Trophoblast cell (in vitro differentiated cells and primary cell): ENCODE results near the gene VSIG10. TPM values are rescaled to one million over a fixed set of nuclear protein-coding genes. Genes with fewer than 3 reads are reported as not detected.

Experiments
- DNase-seq, 2 donors: peaks; one replicate each; pipeline ENCODE4 v3.0.0-alpha.2; 2016
- H2AFZ ChIP-seq: 2 replicates; pipeline ENCODE4 v1.6.1; 2013; ENCODE audit warnings: low read length, moderate library complexity, mild to moderate bottlenecking; ENCODE audit not compliant: insufficient read depth, poor library complexity
- H2AK5ac ChIP-seq: 2 replicates; pipeline ENCODE4 v1.6.1; 2013; ENCODE audit warnings: mild to moderate bottlenecking, low read length
- H2BK120ac ChIP-seq: 2 replicates; pipeline ENCODE4 v1.6.1; 2013; ENCODE audit warnings: low read length, mild to moderate bottlenecking, moderate library complexity; ENCODE audit not compliant: insufficient read depth, poor library complexity
- H2BK12ac ChIP-seq: 2 replicates; pipeline ENCODE4 v1.6.1; 2013; ENCODE audit warnings: mild to moderate bottlenecking, low read length, moderate library complexity
- H2BK5ac ChIP-seq: 2 replicates; pipeline ENCODE4 v1.6.1; 2013; ENCODE audit warnings: low read length, low read depth, moderate library complexity, mild to moderate bottlenecking; ENCODE audit not compliant: poor library complexity
- H3K14ac ChIP-seq: 2 replicates; pipeline ENCODE4 v1.6.1; 2013; ENCODE audit warnings: mild to moderate bottlenecking, low read length
- H3K18ac ChIP-seq: 2 replicates; pipeline ENCODE4 v1.6.1; 2013; ENCODE audit warnings: mild to moderate bottlenecking, low read length
- H3K23ac ChIP-seq: 2 replicates; pipeline ENCODE4 v1.6.1; 2013; ENCODE audit warnings: low read length
- H3K27ac ChIP-seq: 2 replicates; pipeline ENCODE4 v1.5.1; 2013; ENCODE audit warnings: low read depth, mild to moderate bottlenecking, inconsistent platforms, low read length, moderate library complexity
- H3K27me3 ChIP-seq: 2 replicates; pipeline ENCODE4 v1.6.1; 2013; ENCODE audit warnings: inconsistent platforms, mild to moderate bottlenecking, low read length, moderate library complexity; ENCODE audit not compliant: insufficient read depth
- H3K36me3 ChIP-seq, 2 experiments: 1 replicate in 1 of 2; 2 replicates in 1 of 2; pipeline ENCODE4 v1.6.1; 2013; ENCODE audit warnings: low read length in 2 of 2, mild to moderate bottlenecking in 2 of 2, moderate library complexity in 1 of 2; ENCODE audit not compliant: insufficient read depth in 2 of 2, control insufficient read depth in 1 of 2
- H3K4ac ChIP-seq: 2 replicates; pipeline ENCODE4 v1.6.1; 2013; ENCODE audit warnings: low read depth, mild to moderate bottlenecking, low read length, moderate library complexity
- H3K4me1 ChIP-seq, 2 experiments: 1 replicate in 1 of 2; 2 replicates in 1 of 2; pipeline ENCODE4 v1.6.1; 2013; ENCODE audit warnings: low read length in 2 of 2, mild to moderate bottlenecking in 2 of 2, moderate library complexity in 1 of 2; ENCODE audit not compliant: insufficient read depth in 2 of 2, control insufficient read depth in 1 of 2
- H3K4me2 ChIP-seq: 2 replicates; pipeline ENCODE4 v1.6.1; 2013; ENCODE audit warnings: inconsistent platforms, mild to moderate bottlenecking, low read length, moderate library complexity
- H3K4me3 ChIP-seq: 2 replicates; pipeline ENCODE4 v1.5.1; 2013; ENCODE audit warnings: mild to moderate bottlenecking, low read depth, low read length, inconsistent platforms
- H3K79me1 ChIP-seq: one replicate; pipeline ENCODE4 v1.6.1; 2013; ENCODE audit warnings: low read length
- H3K79me2 ChIP-seq: 2 replicates; pipeline ENCODE4 v1.6.1; 2013; ENCODE audit warnings: low read length, mild to moderate bottlenecking; ENCODE audit not compliant: control insufficient read depth, insufficient read depth, poor library complexity
- H3K9ac ChIP-seq: 2 replicates; pipeline ENCODE4 v1.6.1; 2013; ENCODE audit warnings: mild to moderate bottlenecking, low read length
- H3K9me3 ChIP-seq: 2 replicates; pipeline ENCODE4 v1.6.1; 2013; ENCODE audit warnings: low read depth, mild to moderate bottlenecking, control low read depth, inconsistent platforms, low read length; ENCODE audit not compliant: insufficient read depth
- H4K12ac ChIP-seq: 2 replicates; pipeline ENCODE4 v1.6.1; 2013; ENCODE audit warnings: low read depth, mild to moderate bottlenecking, low read length, moderate library complexity
- H4K8ac ChIP-seq: 2 replicates; pipeline ENCODE4 v1.6.1; 2013; ENCODE audit warnings: low read depth, mild to moderate bottlenecking, low read length, moderate library complexity
- H4K91ac ChIP-seq: one replicate; pipeline ENCODE4 v1.6.1; 2013; ENCODE audit warnings: low read depth, mild to moderate bottlenecking, low read length, moderate library complexity
- WGBS: extraction: QIAGEN DNeasy Blood & Tissue Kit; methylation state at CpG from one replicate; pipeline ENCODE4 v1.1.7; 2013; ENCODE audit warnings: missing lambda C conversion rate; ENCODE audit not compliant: insufficient read length, insufficient coverage; ENCODE audit errors: extremely low coverage; 5-methylcytosine and 5-hydroxymethylcytosine counted together
- polyA plus RNA-seq: library from polyadenylated mRNA; stranded (reverse); fragments of 200-250 nt; gene quantifications from 2 replicates; pipeline ENCODE4 v1.2.3, GENCODE V29; 2013

The VSIG10 gene
- 8.7 and 9.9 TPM in 2 replicates for polyA plus RNA-seq

- peak within 1 kb of the TSS; percentile 95 for H2AFZ ChIP-seq
- H3K4me2 ChIP-seq = peak within 1 kb of the TSS; percentile 97
- peak within 1 kb of the TSS; percentile 86 for H4K91ac ChIP-seq
- H3K36me3 ChIP-seq = no peaks in the 10 kb centered on the region
- WGBS = no CpG with 5 or more reads among the region's 75 CpGs
- peak within 1 kb of the TSS; percentile 83 for H3K14ac ChIP-seq
- peak within 1 kb of the TSS; percentile 83 for H2BK5ac ChIP-seq
- no peak within 1 kb of the TSS for H3K23ac ChIP-seq
- peak within 1 kb of the TSS; percentile 82 for H2BK120ac ChIP-seq
- peak within 1 kb of the TSS; percentile 77 for H2BK12ac ChIP-seq
- H3K9ac ChIP-seq = peak within 1 kb of the TSS; percentile 87
- H3K4me3 ChIP-seq = peak within 1 kb of the TSS; percentile 80
- no peaks in the 10 kb centered on the region for H3K27me3 ChIP-seq
- peaks cover 11% of the 10 kb centered on the region for H3K79me1 ChIP-seq
- H3K4me1 ChIP-seq = peaks cover 12 to 16% of the 10 kb centered on the region in 2 experiments
- H3K18ac ChIP-seq = peak within 1 kb of the TSS; percentile 92
- peaks cover 6% of the 10 kb centered on the region for H3K79me2 ChIP-seq
- H4K12ac ChIP-seq = peak within 1 kb of the TSS; percentile 90
- peak within 1 kb of the TSS; percentile 70 for H3K27ac ChIP-seq
- H4K8ac ChIP-seq = peak within 1 kb of the TSS; percentile 86
- H3K9me3 ChIP-seq = no peaks in the 10 kb centered on the region
- peak within 1 kb of the TSS; percentile 41 for H2AK5ac ChIP-seq
- DNase-seq = peak; percentile 86 to 89
- H3K4ac ChIP-seq = peak within 1 kb of the TSS; percentile 64
Observed at GRCh38 chr12:118103601-118104382, at the start of gene VSIG10. Gene VSIG10, minus strand, starts transcription at chr12:118104011. Its CDS starts 340 bp downstream, at chr12:118103671.

DNA sequence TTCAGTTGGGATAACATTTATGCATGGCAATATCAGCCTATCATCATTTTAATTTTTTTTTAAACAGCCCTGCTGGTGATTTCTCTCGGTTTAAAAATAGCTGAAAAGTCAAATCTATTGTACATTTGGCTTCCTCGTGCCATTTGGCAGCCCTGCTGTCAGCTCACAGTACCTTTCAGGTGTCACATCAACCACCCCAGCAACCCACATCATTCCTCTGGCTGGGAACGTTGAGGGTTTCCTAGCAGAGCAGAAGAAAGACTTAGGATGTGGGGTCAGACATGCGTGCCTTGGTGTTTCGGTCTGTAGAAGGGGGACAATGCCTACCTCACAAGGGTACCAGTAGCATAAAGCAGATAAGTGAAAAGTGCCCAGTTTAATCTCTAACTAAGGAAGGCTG is 47.9 kb upstream of the VSIG10 start:
- no peak overlapping the region for H3K27ac ChIP-seq
- no peak overlapping the region for H2BK12ac ChIP-seq
- no peaks in the 10 kb centered on the region for H3K27me3 ChIP-seq
- no peak overlapping the region for H3K4ac ChIP-seq
- no peak overlapping the region for H3K23ac ChIP-seq
- no peak for DNase-seq
- H3K9ac ChIP-seq = no peak overlapping the region
- H3K36me3 ChIP-seq = peaks cover 3 to 4% of the 10 kb centered on the region in 2 experiments
- no peaks in the 10 kb centered on the region for H3K4me1 ChIP-seq
- H4K91ac ChIP-seq = no peak overlapping the region
- H2BK5ac ChIP-seq = no peak overlapping the region
- no peak overlapping the region for H4K12ac ChIP-seq
- peaks cover 2% of the 10 kb centered on the region for H3K9me3 ChIP-seq
- H2AFZ ChIP-seq = no peak overlapping the region
- H4K8ac ChIP-seq = no peak overlapping the region
- no peak overlapping the region for H3K4me3 ChIP-seq
- no peak overlapping the region for H2AK5ac ChIP-seq
- no peak overlapping the region for H3K4me2 ChIP-seq
- no peak overlapping the region for H3K18ac ChIP-seq
- H2BK120ac ChIP-seq = no peak overlapping the region
- H3K14ac ChIP-seq = no peak overlapping the region
- WGBS = no CpG with 5 or more reads among the region's 5 CpGs
- no peaks in the 10 kb centered on the region for H3K79me1 ChIP-seq
- H3K79me2 ChIP-seq = no peaks in the 10 kb centered on the region

DNA sequence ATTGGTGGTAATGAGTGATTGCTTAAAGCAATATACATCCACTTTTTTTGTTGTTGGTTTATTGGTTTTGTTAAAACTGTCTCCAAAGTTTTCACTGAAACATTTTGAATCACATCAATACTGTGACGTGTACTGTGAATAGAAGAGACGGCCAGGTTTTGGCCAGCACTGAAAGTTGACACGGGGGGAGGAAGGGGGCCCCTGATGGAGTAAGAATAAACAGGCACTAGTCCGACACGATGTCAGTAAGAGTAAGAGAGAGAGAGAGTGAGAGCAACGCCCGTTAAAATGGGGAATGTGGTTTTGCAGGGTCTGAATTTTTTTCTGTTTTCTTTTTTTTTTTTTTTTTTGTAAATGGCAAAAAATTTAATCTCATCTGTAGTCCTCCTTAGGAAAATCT is 46.8 kb upstream of the VSIG10 start:
- Histone ChIP-seq H3K18ac (no peak overlapping the region), H4K8ac (no peak overlapping the region), H2AFZ (no peak overlapping the region), H3K79me1 (no peaks in the 10 kb centered on the region), H4K91ac (no peak overlapping the region), H3K36me3 (peaks cover 7 to 8% of the 10 kb centered on the region in 2 experiments), H2BK5ac (no peak overlapping the region), H3K14ac (no peak overlapping the region), H2BK120ac (no peak overlapping the region), H2BK12ac (no peak overlapping the region), H4K12ac (no peak overlapping the region), H3K79me2 (no peaks in the 10 kb centered on the region), H3K27me3 (no peaks in the 10 kb centered on the region), H3K27ac (no peak overlapping the region), H3K4me1 (no peaks in the 10 kb centered on the region), H3K4ac (no peak overlapping the region), H3K4me2 (no peak overlapping the region), H3K9ac (no peak overlapping the region), H3K9me3 (peaks cover 2% of the 10 kb centered on the region), H3K23ac (no peak overlapping the region), H2AK5ac (no peak overlapping the region), H3K4me3 (no peak overlapping the region)
- peak in 1 of 2 donors; percentile 37 for DNase-seq
- no CpG with 5 or more reads among the region's 7 CpGs for WGBS

DNA sequence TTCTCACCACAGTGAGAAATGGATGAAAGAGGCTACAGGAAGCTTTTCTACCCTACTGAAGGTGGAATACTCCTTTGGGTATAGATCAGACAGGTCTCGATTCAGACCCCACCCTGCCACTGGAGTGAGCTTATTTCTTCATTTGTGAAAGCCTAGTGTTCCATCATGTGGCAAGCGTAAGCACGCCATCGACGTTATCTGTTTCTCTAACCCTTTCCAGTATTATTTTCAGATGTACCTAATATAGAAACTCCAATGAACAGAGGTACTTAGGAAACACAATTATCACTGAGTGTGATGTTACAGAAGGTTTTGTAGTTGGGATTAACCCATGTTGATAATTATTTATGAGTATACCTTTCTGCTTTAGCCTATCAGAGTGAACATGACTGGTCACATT is 44.5 kb upstream of the VSIG10 start:
- H4K12ac ChIP-seq = no peak overlapping the region
- H3K18ac ChIP-seq = no peak overlapping the region
- no peak overlapping the region for H3K4me2 ChIP-seq
- H3K36me3 ChIP-seq = peaks cover 17 to 20% of the 10 kb centered on the region in 2 experiments
- H2BK5ac ChIP-seq = no peak overlapping the region
- H3K23ac ChIP-seq = no peak overlapping the region
- H2BK120ac ChIP-seq = no peak overlapping the region
- no peak overlapping the region for H3K9ac ChIP-seq
- H3K4ac ChIP-seq = no peak overlapping the region
- H3K79me2 ChIP-seq = no peaks in the 10 kb centered on the region
- no peak for DNase-seq
- H2BK12ac ChIP-seq = no peak overlapping the region
- no peak overlapping the region for H3K4me3 ChIP-seq
- H3K27ac ChIP-seq = no peak overlapping the region
- no peaks in the 10 kb centered on the region for H3K27me3 ChIP-seq
- H2AK5ac ChIP-seq = no peak overlapping the region
- H4K91ac ChIP-seq = no peak overlapping the region
- H4K8ac ChIP-seq = no peak overlapping the region
- H3K9me3 ChIP-seq = peaks cover 2% of the 10 kb centered on the region
- H2AFZ ChIP-seq = no peak overlapping the region
- H3K79me1 ChIP-seq = no peaks in the 10 kb centered on the region
- no peak overlapping the region for H3K14ac ChIP-seq
- H3K4me1 ChIP-seq = no peaks in the 10 kb centered on the region
- no CpG with 5 or more reads among the region's 5 CpGs for WGBS
